ENCODE results near the gene PCDH9. TPM values are rescaled to one million over a fixed set of nuclear protein-coding genes. Genes with fewer than 3 reads are reported as not detected.

Gene PCDH9
- total and polyA plus RNA-seq, 2 of the 13 experiments (the other 11 are each of a cell fraction or from before 2014, with no cell fraction given), result 0.09 TPM; not detected in 1

DNA sequence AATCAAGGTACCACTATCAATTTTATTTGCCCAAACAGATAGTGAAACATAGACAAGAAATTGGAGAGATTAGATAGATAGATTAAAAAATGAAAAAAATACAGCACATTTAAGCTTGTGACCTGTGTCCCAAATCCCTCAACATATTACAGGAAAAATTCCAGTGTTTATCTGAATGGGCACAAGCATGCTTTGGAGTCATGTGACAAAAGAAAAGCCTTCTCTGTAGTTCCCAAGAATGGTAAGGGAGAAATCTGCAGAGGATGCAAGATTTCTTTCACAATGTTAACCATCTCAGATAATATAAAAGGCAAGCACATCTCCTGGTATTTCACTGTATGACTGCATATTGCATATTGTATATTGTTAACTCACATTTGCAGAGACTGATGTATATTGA, 168.0 kb downstream of the PCDH9 start:
- ChIA-PET CTCF (ENCODE audit: low intra/inter-chr PET ratio, low total read pairs) (no interaction called here), POLR2A (no interaction called here)
- FAIRE-seq (no peak), DNase-seq (ENCODE audit: low spot score) (no peak), ATAC-seq (no peak)
- in situ Hi-C loops (cut with HindIII; ENCODE audit: extremely low pct_ligation_motif_present, low pct_unique_long_range_greater_than_20kb), result no loop called here
- no peaks in the 10 kb centered on the region for H4K20me1 ChIP-seq (ENCODE audit: insufficient read depth, low read length)
- no peak overlapping the region for H3K4me3 ChIP-seq (replicated peaks in 1 of 3; ENCODE audit: insufficient read depth in 1 of 3, low read depth in 2 of 3, low read length in 3 of 3)
- no peaks in the 10 kb centered on the region for H3K79me2 ChIP-seq (ENCODE audit: insufficient read depth, low read length)
- no peak overlapping the region for H3K27ac ChIP-seq (ENCODE audit: extremely low read length, insufficient read depth, low read length)
- no peaks in the 10 kb centered on the region for H3K4me1 ChIP-seq (ENCODE audit: insufficient read depth, low read length)
- no peak overlapping the region for H2AFZ ChIP-seq (ENCODE audit: low read length)
- no peak overlapping the region for H3K4me2 ChIP-seq (ENCODE audit: low read depth, low read length)
- intact Hi-C loops (cut with micrococcal nuclease; ENCODE audit: unreplicated experiment), result no loop called here
- no peaks in the 10 kb centered on the region for H3K27me3 ChIP-seq (ENCODE audit: control insufficient read depth in 1 of 2, insufficient read depth in 2 of 2, low read length in 2 of 2)
- no peaks in the 10 kb centered on the region for H3K9me3 ChIP-seq (ENCODE audit: low read length)
- H3K9ac ChIP-seq (ENCODE audit: insufficient read depth, low read depth, low read length), result no peak overlapping the region
- no peak for TF ChIP-seq ZSCAN20 (CRISPR knock-in tag; IDR thresholded peaks at IDR 0.05; ENCODE audit: borderline replicate concordance)
- no peak for TF ChIP-seq ATF7-NPFF (CRISPR knock-in tag; IDR thresholded peaks at IDR 0.05; ENCODE audit: low read depth)
- no peak for TF ChIP-seq CEBPB (IDR thresholded peaks at IDR 0.05; ENCODE audit: borderline replicate concordance, low read depth, low read length)
- no TSS peak for BruUV-seq (replicated peaks)
- no peaks in the 10 kb centered on the region for H3K36me3 ChIP-seq (replicated peaks in 1 of 2; ENCODE audit: control insufficient read depth in 1 of 2, insufficient read depth in 2 of 2, low read length in 2 of 2)

- H2AFZ ChIP-seq (ENCODE audit: low read length), result no peak overlapping the region
- H3K4me2 ChIP-seq (ENCODE audit: low read depth, low read length), result no peak overlapping the region
- H3K79me2 ChIP-seq (ENCODE audit: insufficient read depth, low read length), result no peaks in the 10 kb centered on the region
- in situ Hi-C loops (cut with HindIII; ENCODE audit: extremely low pct_ligation_motif_present, low pct_unique_long_range_greater_than_20kb) (no loop called here), intact Hi-C loops (cut with micrococcal nuclease; ENCODE audit: unreplicated experiment) (no loop called here)
- TF ChIP-seq CC2D1A (CRISPR knock-in tag; IDR thresholded peaks at IDR 0.05) (no peak), BCL6 (CRISPR knock-in tag; IDR thresholded peaks at IDR 0.05) (no peak)
- H3K36me3 ChIP-seq (replicated peaks in 1 of 2; ENCODE audit: control insufficient read depth in 1 of 2, insufficient read depth in 2 of 2, low read length in 2 of 2), result no peaks in the 10 kb centered on the region
- ChIA-PET CTCF (ENCODE audit: low intra/inter-chr PET ratio, low total read pairs) (no interaction called here), POLR2A (no interaction called here)
- no peak overlapping the region for H3K4me3 ChIP-seq (replicated peaks in 1 of 3; ENCODE audit: insufficient read depth in 1 of 3, low read depth in 2 of 3, low read length in 3 of 3)
- no peaks in the 10 kb centered on the region for H3K9me3 ChIP-seq (ENCODE audit: low read length)
- no peaks in the 10 kb centered on the region for H4K20me1 ChIP-seq (ENCODE audit: insufficient read depth, low read length)
- FAIRE-seq (no peak), DNase-seq (ENCODE audit: low spot score) (no peak), ATAC-seq (no peak)
- WGBS (ENCODE audit: low lambda C conversion rate), result 60% methylated on average over 5 of the region's 5 CpGs
- BruUV-seq (replicated peaks), result no TSS peak
- H3K4me1 ChIP-seq (ENCODE audit: insufficient read depth, low read length), result no peaks in the 10 kb centered on the region
- no peaks in the 10 kb centered on the region for H3K27me3 ChIP-seq (ENCODE audit: control insufficient read depth in 1 of 2, insufficient read depth in 2 of 2, low read length in 2 of 2)
- H3K27ac ChIP-seq (ENCODE audit: extremely low read length, insufficient read depth, low read length), result no peak overlapping the region
- no peak overlapping the region for H3K9ac ChIP-seq (ENCODE audit: insufficient read depth, low read depth, low read length)
Observed at GRCh38 chr13:67061750-67062149, 168.4 kb downstream of the PCDH9 start.
